Breast epithelium (tissue), 3 donors: ENCODE measurements around the gene NPC1L1.

Experiments used
- CTCF ChIP-seq, 3 donors: fragments of 450-650 bp; IDR thresholded peaks; one replicate each; pipeline ENCODE4 v1.5.1; 2016 to 2017; ENCODE audit warnings: antibody characterized with exemption in 3 of 3, mild to moderate bottlenecking in 3 of 3, moderate library complexity in 3 of 3
- POLR2A ChIP-seq: fragments of 450-650 bp; IDR thresholded peaks from one replicate; pipeline ENCODE4 v1.6.1; 2016; ENCODE audit warnings: antibody characterized with exemption, mild to moderate bottlenecking, moderate library complexity
- POLR2AphosphoS5 ChIP-seq, 3 donors: sonication (generic); formaldehyde crosslinking; IDR thresholded peaks; one replicate each; pipeline ENCODE4 v1.6.1; 2017; ENCODE audit warnings: antibody characterized with exemption in 3 of 3

DNA sequence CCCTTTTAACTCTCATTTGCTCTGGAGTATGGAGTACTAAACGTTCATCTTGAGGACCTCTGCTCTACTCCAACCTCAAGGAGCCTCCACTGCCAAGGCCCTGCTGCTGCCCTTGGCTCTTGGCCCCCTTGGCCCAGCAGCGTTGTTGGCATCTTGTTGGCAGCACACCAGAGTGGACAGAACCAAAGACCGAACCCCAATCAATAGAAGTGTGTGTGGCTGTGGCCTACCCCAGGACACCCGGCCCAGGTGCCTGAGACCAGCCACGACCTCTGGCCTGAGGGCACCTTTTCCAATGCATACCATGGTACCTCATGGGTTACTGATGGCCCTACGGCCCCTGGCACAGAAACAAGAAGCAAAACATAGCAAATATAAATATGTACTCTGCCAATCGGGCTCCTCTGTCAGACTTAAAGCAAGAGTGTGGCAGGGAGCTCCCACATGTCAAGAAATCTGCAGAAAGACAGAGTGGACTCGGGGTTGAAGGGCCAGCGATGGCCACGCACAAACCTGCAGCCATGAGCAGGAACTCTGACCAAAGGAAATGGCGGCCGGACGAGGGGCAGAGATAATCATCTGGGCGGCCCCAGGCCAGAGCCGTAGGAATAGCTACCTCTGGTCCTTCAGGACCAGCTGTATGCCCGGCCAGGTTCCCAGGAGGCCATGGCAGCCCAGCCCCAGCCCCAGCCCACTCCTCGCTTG lies 2.9 kb downstream of the NPC1L1 start:
- TF ChIP-seq CTCF (IDR thresholded peaks at IDR 0.05) (no peak), POLR2A (no peak), POLR2AphosphoS5 (IDR thresholded peaks at IDR 0.05) (no peak)
